GM21390 (cell line): ENCODE results near the gene ASH1L.
"Not testable (repeated sequence)": the region's sequence is repeated elsewhere in the genome, so short reads cannot be mapped to it uniquely, and the experiment has no call there.

Experiments used
- ATAC-seq: cut with Tn5 transposase; IDR thresholded peaks from one replicate; pipeline ENCODE4 v1.9.1; 2021; ENCODE audit not compliant: unreplicated experiment

ASH1L gene

DNA sequence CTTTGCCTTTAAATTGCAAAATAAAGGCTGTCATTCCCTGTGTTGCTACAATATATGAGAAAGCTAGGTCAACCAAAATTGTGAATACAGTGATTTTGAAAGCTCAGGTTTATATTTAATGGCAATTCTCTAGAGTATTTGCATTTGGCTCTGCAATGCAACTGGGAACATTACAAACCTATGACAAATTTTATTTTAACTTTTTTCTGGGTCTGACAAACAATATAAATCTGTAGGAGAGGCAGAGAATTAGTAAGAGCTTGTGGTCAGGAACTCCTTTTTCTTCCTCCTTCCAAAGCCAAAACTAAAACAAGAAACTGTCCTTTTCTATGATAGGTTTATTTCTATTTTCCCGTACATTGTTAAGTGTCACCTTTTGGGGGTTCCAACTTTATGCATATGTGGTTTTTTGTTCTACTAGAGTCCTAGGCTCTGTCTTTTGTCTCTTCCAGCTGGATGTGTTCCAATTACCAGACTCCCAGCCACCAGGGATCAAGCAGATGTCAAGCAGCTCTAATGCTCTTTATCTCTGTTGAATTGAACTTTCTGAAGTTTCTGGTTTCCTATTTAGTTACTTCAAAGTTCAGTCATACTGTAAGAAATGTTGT is 106.9 kb downstream of the ASH1L start:
- no peak for ATAC-seq

- no peak for ATAC-seq
Measured at GRCh38 chr1:155454096-155454495, 108.5 kb downstream of the ASH1L start.

DNA sequence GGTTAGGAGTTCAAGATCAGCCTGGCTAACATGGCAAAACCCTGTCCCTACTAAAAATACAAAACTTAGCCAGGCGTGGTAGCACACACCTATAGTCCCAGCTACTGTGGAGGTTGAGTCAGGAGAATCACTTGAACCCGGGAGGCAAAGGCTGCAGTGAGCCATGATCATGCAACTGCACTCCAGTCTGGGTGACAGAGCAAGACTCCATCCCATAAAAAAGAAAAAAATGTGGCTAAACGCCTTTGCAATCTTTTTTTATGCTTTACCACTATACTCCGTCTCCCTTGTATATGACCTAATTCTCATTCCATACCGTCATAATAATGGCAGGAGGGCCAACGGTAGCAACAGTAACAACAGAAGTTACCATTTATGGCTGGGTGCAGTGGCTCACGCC is 109.5 kb downstream of the ASH1L start:
- no peak for ATAC-seq

GRCh38 chr1:155451199-155451598 is 111.4 kb downstream of the ASH1L start:
- no peak for ATAC-seq

- not testable (repeated sequence) for ATAC-seq
Measured at GRCh38 chr1:155442431-155442830, 120.2 kb downstream of the ASH1L start.

DNA sequence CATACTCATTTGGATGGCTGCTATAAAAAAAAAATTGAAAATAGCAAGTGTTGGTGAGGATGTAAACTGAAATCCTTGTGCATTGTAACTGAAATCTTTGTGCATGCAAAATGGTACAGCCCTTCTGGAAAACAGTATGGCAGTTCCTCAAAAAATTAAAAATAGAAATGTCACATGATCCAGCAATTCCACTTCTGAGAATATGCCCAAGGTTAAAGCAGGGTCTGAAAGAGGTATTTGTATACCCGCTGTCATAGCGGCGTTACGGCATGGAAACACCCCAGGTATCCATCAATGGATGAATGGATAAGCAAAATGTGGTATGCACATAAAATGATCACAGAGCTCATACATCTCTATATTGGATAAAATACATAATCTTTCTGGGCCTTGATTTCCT is 125.2 kb downstream of the ASH1L start:
- ATAC-seq, result no peak

- not testable (repeated sequence) for ATAC-seq
Measured at GRCh38 chr1:155433831-155434389, 128.7 kb downstream of the ASH1L start.

- not testable (repeated sequence) for ATAC-seq
Measured at GRCh38 chr1:155433128-155433830, 129.3 kb downstream of the ASH1L start.

GRCh38 chr1:155424091-155424490 is 138.5 kb downstream of the ASH1L start:
- ATAC-seq, result no peak

DNA sequence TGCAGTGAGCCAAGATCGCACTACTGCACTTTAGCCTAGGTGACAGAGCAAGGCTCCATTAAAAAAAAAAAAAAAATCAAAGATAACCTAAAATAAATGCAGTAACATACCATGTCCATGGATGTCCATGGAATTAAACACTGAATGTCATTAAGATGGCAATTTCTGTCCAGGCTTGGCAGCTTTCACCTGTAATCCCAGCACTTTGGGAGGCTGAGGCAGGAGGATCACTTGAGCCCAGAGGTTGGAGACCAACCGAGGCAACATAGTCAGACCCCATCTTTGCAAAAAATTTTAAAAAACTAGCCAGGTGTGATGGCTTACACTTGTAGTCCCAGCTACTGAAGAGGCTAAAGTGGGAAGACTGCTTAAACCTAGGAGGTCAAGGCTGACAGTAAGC is 141.8 kb downstream of the ASH1L start:
- ATAC-seq, result no peak

DNA sequence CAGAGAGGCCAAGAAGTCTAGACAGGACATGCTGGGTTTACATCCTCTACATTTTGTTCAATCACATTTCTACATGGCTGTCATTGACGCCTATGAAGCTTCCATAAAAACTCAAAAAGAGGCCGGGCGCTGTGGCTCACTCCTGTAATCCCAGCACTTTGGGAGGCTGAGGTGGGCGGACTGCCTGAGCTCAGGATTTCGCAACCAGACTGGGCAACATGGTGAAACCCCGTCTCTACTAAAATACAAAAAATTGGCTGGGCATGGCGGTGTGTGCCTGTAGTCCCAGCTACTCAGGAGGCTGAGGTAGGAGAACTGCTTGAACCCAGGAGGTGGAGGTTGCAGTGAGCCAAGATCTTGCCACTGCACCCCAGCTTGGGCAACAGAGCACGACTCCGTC is 150.8 kb downstream of the ASH1L start:
- ATAC-seq, result not testable (repeated sequence)

- no peak for ATAC-seq
Measured at GRCh38 chr1:155410931-155411330, 151.7 kb downstream of the ASH1L start.

- no peak for ATAC-seq
Measured at GRCh38 chr1:155396874-155397476, 165.6 kb downstream of the ASH1L start.

- ATAC-seq, result no peak
Measured at GRCh38 chr1:155392898-155393411, 169.6 kb downstream of the ASH1L start.

DNA sequence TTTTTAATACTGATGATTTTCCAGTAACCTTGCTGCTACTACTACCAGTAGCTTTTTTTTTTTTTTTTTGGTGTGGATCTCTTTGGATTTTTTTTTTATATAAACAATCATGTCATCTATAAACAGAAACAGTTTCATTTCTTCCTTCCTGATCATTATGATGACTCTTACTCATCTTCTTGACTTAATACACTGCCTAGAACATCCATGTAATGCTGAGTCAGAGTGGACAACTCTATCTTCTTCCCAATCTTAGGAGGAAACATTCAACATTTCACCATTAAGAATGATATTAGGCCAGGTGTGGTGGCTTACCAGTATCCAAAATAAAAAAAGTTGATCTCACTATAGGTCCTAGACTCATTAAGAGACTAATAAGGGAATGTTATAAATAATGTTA is 172.8 kb downstream of the ASH1L start:
- ATAC-seq, result no peak

GRCh38 chr1:155385836-155386235 is 176.8 kb downstream of the ASH1L start:
- not testable (repeated sequence) for ATAC-seq

GRCh38 chr1:155383406-155383805 is 179.2 kb downstream of the ASH1L start:
- ATAC-seq, result no peak

- ATAC-seq, result no peak
Measured at GRCh38 chr1:155379631-155380090, 182.9 kb downstream of the ASH1L start.

DNA sequence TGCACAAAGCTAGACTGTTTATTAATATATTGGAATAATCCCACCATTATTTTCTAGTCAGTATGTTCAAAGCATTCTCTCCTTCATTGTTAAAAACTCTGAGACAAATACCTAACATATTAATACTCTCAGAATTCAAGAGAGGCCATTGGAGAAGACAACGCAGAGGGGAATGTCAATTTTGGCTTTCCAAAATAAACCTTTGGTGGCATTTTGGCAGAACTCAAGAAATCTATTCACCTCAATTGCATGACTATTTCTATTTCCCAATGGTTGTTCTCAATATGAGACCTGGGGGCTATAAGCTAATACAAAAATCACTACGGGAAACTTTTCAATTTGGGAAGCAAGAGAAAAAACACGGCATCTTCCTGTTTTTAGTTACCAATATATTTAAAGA is 183.4 kb downstream of the ASH1L start:
- ATAC-seq, result no peak

GRCh38 chr1:155360051-155360450 is 202.6 kb downstream of the ASH1L start:
- no peak for ATAC-seq

DNA sequence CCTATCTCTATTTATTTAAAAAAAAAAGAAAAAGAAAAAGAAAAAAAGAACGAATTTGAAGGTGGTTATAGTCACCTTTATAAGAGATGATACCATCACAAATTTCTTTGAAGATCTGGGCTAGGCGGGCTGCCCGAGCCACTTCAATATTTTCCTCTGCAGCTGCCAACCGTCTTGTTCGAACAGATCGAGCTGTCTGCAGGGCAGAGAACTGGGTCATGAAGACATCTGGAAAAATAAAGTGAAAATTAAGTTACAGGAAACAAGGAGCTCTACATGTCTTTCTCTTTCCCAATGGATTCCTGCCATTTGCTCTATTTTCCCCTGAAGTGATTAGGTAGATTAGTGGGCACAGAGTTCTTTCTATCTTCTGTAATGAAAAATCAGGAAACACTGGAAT is 210.0 kb downstream of the ASH1L start:
- ATAC-seq, result no peak

GRCh38 chr1:155342842-155343241 is 219.8 kb downstream of the ASH1L start:
- ATAC-seq, result no peak
